GM18867 (cell line): Measurements from ENCODE around the gene TRIM29.
A peak's percentile ranks its signal among the peaks of the same experiment; 100 is the strongest.
"Not testable (repeated sequence)": the region's sequence is repeated elsewhere in the genome, so short reads cannot be mapped to it uniquely, and the experiment has no call there.

ENCODE experiments used
- ATAC-seq: cut with Tn5 transposase; IDR thresholded peaks from one replicate; pipeline ENCODE4 v1.9.1; 2021; ENCODE audit warnings: mild to moderate bottlenecking, moderate library complexity; ENCODE audit not compliant: unreplicated experiment

Gene TRIM29

GRCh38 chr11:120137611-120138521, at the start of gene TRIM29:
Gene TRIM29, minus strand, starts transcription at chr11:120138113. Its CDS starts 82 bp downstream, at chr11:120138031.
- no peak for ATAC-seq

- peak; percentile 57 for ATAC-seq
Measured at GRCh38 chr11:120186774-120187591, 49.1 kb upstream of the TRIM29 start.

- ATAC-seq, result no peak
Measured at GRCh38 chr11:120186456-120186773, 48.5 kb upstream of the TRIM29 start.

GRCh38 chr11:120185706-120186455, 48.0 kb upstream of the TRIM29 start:
- no peak for ATAC-seq

GRCh38 chr11:120184946-120185705, 47.2 kb upstream of the TRIM29 start:
- ATAC-seq, result no peak

GRCh38 chr11:120184371-120184945, 46.5 kb upstream of the TRIM29 start:
- no peak for ATAC-seq

GRCh38 chr11:120183701-120184141, 45.8 kb upstream of the TRIM29 start:
- ATAC-seq, result no peak

- no peak for ATAC-seq
Measured at GRCh38 chr11:120182790-120183491, 45.0 kb upstream of the TRIM29 start.

- ATAC-seq, result no peak
Measured at GRCh38 chr11:120182372-120182771, 44.5 kb upstream of the TRIM29 start.

- no peak for ATAC-seq
Measured at GRCh38 chr11:120181376-120181975, 43.6 kb upstream of the TRIM29 start.

GRCh38 chr11:120180551-120181232, 42.8 kb upstream of the TRIM29 start:
- ATAC-seq, result no peak

GRCh38 chr11:120180063-120180462, 42.1 kb upstream of the TRIM29 start:
- not testable (repeated sequence) for ATAC-seq

- no peak for ATAC-seq
Measured at GRCh38 chr11:120179057-120179672, 41.3 kb upstream of the TRIM29 start.

- ATAC-seq, result no peak
Measured at GRCh38 chr11:120178561-120179056, 40.7 kb upstream of the TRIM29 start.

- ATAC-seq, result no peak
Measured at GRCh38 chr11:120174866-120175265, 37.0 kb upstream of the TRIM29 start.

- ATAC-seq, result no peak
Measured at GRCh38 chr11:120173807-120174206, 35.9 kb upstream of the TRIM29 start.

- no peak for ATAC-seq
Measured at GRCh38 chr11:120173019-120173705, 35.2 kb upstream of the TRIM29 start.
